CD4-positive, alpha-beta T cell treated with Interleukin-6 for 4 hours (primary cell): Measurements from ENCODE around the gene CCND1.
"Not testable (repeated sequence)": the region's sequence is repeated elsewhere in the genome, so short reads cannot be mapped to it uniquely, and the experiment has no call there.

Experiments used
- DNase-seq: peaks from one replicate; pipeline ENCODE4 v3.0.0-alpha.2; 2020; ENCODE audit warnings: mixed read lengths

Gene CCND1

DNA sequence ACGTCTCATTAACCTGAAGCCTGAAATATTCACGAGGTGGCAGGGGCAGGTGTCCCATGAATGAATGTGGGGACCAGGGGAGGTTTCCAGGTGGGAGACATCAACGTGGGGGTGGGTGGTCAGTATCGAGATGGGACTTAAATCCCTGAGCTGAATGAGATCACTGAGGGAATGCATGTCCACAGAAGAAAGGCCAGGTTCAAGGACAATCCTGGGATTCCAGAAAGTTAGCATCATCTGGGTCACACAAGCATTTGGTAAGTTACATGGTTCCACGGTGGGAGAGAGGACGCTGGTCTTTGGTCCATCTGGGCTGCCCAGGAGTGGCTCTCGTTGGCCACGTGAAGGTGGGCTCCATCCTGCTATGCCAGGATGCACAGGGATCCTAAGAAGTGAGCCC, 22.7 kb upstream of the CCND1 start:
- DNase-seq, result no peak

DNA sequence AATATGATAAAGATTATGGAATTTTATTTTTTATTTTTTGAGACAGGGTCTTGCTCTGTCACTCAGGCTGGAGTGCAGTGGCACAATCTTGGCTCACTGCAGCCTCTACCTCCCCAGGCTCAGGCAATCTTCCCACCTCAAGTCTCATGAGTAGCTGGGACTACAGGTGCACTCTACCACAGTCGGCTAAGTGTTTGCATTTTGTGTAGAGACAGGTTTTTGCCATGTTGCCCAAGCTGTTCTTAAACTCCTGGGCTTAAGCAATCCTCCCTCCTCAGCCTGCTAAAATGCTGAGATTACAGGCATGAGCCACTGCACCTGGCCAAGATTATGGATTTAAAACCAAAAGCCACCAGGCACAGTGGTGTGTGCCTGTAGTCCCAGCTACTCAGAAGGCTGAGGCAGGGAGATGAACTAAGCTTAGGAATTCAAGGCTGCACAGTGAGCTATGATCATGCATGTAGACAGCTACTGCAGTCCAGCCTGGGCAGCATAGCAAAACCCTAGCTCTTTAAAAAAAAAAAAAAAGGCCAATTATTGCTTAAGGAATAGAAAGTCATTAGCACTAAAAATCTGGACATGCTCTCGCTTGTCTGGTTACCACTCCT, 20.2 kb upstream of the CCND1 start:
- DNase-seq, result no peak

GRCh38 chr11:69622097-69622681, 18.8 kb upstream of the CCND1 start:
- not testable (repeated sequence) for DNase-seq

DNA sequence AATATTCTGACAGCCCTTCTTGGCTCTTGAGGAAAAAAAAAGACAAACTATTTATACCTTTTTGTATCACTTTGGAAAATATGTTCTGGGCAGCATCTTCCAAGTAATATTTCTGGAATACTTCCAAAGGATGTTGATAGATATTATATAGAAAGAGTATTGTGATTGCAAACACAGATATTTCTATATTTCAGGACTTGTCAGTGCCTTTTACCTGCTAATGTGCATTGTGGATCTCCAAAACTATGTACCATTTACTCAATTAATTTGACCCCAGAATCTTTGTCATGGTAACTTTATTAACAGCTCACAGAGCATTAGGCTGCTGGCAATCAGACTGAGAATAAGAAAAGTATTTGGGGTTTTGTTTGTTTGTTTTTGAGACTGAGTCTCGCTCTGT, 16.7 kb upstream of the CCND1 start:
- no peak for DNase-seq

GRCh38 chr11:69625476-69625875, 15.5 kb upstream of the CCND1 start:
- no peak for DNase-seq

DNA sequence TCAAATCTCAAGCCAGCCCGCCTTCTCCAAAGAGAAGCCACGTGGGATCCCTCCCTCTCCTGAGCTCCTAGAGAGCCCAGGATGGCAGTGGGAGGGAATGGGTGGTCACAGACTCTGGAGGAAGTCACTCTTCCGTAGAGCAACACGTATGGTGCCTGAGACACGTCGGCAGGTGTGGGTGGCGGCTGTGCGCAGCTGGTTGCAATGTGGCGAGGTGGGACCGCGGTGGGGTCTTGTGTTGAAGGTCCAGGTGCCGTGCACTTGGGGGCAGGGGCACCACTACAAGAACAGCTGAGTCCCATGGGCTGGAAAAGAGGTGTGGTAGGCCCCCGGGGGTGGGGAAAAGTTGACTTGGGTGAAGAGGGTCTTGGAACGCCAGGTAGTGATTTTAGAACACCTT, 13.4 kb upstream of the CCND1 start:
- DNase-seq, result no peak

- no peak for DNase-seq
Observed at GRCh38 chr11:69630017-69630416, 10.9 kb upstream of the CCND1 start.

DNA sequence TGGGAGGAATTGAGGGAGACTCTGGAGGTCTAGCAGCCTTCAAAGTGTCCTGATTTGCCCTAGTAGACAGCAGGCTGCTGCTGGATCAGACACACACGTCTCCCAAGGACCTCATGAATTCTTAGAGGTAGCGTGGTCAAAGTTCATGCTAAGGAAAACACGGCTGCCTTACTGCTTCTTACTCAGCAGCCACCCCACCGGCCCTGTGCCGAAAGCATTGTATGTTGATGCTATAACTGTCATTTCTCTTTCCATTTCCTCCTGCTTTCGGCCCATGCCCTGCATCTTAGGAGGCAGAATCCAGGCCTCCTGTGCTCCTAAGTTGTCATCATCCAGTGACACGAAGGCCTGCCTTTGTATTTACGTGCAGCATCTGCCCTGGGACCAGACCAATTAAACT, 10.5 kb upstream of the CCND1 start:
- DNase-seq, result no peak

DNA sequence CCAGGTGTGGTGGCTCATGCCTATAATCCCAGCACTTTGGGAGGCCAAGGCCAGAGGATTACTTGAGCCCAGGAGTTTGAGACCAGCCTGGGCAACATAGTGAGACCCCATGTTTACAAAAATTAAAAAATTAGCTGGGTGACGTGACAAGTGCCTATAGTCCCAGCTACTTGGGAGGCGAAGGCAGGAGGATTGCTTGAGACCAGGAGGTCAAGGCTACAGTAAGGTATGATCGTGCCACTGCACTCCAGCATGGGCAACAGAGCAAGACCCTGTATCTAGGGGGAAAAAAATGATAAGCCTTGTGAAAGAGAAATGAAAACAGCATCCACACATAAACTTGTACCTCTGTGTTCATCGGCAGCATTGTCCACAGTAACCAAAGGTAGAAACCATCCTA, 8.1 kb upstream of the CCND1 start:
- no peak for DNase-seq

DNA sequence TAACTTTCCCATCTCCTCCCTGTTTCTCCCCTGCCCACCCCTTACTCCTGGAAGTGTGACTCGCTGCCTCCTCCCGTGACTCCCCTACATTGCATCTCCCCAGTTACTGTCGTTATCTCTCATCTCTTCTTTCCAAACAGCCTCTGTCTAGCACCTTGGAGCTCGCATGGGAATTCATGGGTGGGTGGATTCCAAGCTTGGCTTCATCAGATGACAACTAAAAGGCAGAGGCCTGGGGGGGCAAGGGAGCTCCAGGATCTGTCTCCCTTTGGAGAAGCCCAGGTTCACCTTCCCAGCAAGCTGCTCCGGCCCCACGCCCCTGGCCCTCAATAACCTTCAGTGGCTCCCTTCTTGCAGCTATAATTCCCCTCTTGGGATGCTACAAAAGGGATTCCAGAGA, 6.9 kb upstream of the CCND1 start:
- DNase-seq, result no peak

- DNase-seq, result no peak
Observed at GRCh38 chr11:69634590-69634989, 6.4 kb upstream of the CCND1 start.

DNA sequence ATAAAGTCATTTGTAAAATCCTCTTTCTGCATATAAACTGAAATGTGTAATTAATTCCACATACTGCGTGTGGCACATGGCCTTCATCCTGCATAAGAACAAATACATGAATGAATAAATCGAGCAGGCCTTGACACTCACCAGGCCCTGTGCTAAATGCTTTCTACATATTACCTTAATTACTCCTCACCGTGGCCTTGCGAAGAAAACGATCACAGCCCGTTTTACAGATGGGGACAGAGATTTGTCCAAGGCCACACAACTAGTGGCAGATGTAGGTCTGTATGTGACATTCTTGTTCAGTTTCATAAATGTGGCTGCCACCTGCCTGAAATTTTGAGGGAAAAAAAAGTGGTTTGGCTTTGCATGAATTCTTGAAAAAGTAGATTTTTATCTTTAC, 5.8 kb upstream of the CCND1 start:
- DNase-seq, result no peak

- no peak for DNase-seq
Observed at GRCh38 chr11:69635804-69636511, 5.0 kb upstream of the CCND1 start.

GRCh38 chr11:69636512-69637197, 4.3 kb upstream of the CCND1 start:
- DNase-seq, result no peak

DNA sequence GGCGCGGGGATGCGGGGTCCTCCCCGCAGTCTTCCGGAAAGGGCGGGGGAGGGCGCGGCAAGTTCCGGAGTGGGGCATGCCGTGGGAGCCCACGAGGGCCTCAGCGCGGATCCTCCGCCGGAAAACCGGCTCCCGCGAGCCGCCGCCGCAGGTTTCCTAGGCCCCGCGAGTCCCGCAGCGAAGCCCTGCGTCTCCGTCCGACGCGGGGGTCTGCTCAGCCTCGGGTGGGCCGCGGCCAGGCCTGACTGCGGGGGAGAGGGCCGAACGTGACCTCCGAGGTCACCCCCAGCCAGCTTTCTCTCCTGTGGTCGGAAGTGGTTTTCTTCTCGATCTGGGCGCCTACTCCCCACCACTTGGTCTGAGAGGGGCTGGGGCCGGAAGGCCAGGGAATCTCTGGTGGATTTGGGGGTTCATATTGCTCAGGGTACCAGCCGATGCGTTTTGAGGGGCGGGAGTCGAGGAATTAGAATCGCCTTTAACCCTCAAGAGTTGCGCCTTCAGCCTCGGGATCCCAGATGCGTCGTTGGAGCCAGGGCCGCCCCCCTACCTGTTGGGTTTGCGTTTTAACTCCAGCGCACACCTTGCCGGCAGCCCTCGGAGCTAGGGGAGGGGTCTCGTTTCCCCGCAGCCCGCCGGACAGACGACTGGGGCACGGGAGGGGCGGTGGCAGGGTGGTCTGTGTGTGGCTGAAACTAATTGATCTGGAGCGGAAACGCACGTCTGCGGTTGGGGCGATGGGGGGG, 3.6 kb upstream of the CCND1 start:
- no peak for DNase-seq

DNA sequence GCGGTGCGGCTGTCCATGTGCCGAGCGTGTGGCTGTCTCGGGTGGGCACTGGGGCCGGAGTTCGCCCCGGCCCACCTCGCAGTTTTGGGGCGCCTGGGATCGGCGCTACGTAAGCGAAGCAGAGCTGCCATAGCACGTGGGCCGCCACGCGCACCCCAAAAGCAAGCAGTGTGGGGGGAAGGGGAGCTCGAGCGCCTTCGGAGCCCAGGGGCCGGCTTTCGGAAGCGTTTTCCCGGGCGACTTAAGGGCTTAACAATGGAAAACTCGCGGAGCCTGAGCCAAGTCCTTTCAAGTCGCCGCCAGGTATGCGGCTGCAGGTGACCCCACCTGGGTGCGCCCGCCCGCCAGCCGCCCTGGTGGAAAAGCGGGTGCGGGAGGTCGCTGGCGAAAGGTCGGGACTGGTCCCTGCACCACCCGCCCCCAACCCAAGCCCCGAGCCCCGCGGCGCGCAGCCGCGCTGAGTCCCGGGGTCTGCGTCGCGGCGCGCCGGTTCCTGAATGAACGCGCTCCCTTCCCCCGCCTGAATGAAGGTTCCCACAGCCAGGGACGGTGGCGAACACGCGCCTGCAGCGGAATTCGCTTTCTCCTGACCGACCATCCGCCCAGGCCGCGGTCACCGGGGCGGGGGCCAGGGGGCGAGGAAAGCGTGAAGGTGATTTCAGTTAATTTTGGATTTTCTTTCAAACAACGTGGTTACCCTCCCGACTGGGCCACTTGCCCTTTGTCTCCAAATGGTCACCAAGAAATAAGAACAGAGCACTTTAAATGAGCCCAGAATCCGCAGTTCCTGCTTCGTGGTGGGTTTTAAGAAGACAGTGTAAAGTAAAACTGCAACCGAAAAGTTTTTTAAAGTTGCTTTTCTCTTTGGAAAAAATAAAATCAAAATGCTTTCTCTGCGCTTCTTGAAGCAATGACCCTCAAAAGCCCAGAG, 2.8 kb upstream of the CCND1 start:
- no peak for DNase-seq

- no peak for DNase-seq
Observed at GRCh38 chr11:69638941-69639681, 1.8 kb upstream of the CCND1 start.

DNA sequence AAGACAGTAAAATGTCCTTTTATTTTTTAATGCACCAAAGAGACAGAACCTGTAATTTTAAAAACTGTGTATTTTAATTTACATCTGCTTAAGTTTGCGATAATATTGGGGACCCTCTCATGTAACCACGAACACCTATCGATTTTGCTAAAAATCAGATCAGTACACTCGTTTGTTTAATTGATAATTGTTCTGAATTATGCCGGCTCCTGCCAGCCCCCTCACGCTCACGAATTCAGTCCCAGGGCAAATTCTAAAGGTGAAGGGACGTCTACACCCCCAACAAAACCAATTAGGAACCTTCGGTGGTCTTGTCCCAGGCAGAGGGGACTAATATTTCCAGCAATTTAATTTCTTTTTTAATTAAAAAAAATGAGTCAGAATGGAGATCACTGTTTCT, 1.1 kb upstream of the CCND1 start:
- DNase-seq, result no peak

- DNase-seq, result no peak
Observed at GRCh38 chr11:69640260-69640994, 529 bp upstream of the CCND1 start.

DNA sequence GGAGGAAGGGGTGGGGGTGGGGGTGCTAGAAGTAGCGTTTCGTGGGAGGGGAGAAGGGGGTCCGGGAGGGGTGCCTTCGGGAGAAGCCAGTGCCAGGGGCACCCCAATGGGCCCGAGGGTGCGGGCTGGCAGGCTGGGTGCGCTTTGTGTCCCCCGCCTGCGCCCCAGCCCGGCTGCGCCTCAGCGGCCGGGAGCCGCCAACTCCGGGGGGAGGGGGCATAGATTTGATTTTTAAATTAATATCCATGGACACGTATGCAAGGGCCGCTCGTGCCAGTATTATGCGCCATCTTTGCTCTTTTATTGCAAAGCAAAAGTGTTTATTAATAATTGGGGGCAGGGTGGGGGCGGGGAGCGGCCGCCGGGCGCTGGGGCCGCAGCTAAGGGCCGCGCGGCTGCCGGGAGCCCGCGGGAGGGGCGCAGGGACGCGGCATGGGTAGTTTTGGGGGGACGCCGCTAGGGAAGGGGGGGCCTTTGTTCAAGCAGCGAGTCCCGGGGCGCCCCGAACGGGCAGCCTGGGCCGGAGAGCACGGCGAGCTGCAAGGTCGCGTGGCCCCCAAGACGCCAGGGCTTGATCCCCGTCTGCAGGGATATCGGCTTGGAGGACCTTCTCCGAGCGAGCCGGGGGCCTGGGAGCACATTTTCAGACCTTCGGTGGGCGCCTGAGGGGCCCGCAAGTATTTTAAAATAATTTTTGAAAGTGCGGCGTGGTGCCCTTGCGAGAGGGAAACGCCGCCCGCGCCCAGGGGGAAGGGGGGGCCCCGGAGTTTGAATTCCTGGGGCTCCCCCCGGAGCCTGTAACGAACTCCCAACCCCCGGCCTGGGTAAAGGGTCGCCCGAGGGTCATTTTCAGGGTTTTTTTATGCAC, 959 bp downstream of the CCND1 start:
- no peak for DNase-seq
